ENCODE measurements around the gene FAM236B.
"Not testable (repeated sequence)": the region's sequence is repeated elsewhere in the genome, so short reads cannot be mapped to it uniquely, and the experiment has no call there.

The FAM236B gene

GRCh38 chrX:72782560-72782959 is at the start of gene FAM236B:
Gene FAM236B, minus strand, starts transcription at chrX:72782660. Its CDS starts 100 bp downstream, at chrX:72782560.
- DNase-seq (ENCODE audit: low read depth in 4 of 4, low spot score in 1 of 4): not testable (repeated sequence)

GRCh38 chrX:72830701-72831100 is 48.2 kb upstream of the FAM236B start:
- not testable (repeated sequence) for DNase-seq (ENCODE audit: low read depth in 4 of 4, low spot score in 1 of 4)

- DNase-seq (ENCODE audit: low read depth in 4 of 4, low spot score in 1 of 4): not testable (repeated sequence)
These were observed 25.6 kb upstream of the FAM236B start, which contains the start of gene FAM236D for GRCh38 chrX:72808110-72808509. Gene FAM236D, minus strand, starts transcription at chrX:72808210. Its CDS starts 100 bp downstream, at chrX:72808110.

GRCh38 chrX:72790390-72790789 is 7.9 kb upstream of the FAM236B start:
- DNase-seq (ENCODE audit: low read depth in 4 of 4, low spot score in 1 of 4): peak in 1 of 4 experiments; percentile 0

- DNase-seq (ENCODE audit: low read depth in 4 of 4, low spot score in 1 of 4): not testable (repeated sequence)
These were observed 5.7 kb upstream of the FAM236B start for GRCh38 chrX:72788142-72788541.

- DNase-seq (ENCODE audit: low read depth in 4 of 4, low spot score in 1 of 4): not testable (repeated sequence)
These were observed 1.5 kb upstream of the FAM236B start for GRCh38 chrX:72783964-72784363.

- not testable (repeated sequence) for DNase-seq (ENCODE audit: low read depth in 4 of 4, low spot score in 1 of 4)
These were observed 991 bp upstream of the FAM236B start for GRCh38 chrX:72783365-72783936.

GRCh38 chrX:72778146-72778545 is 4.3 kb downstream of the FAM236B start:
- DNase-seq (ENCODE audit: low read depth in 4 of 4, low spot score in 1 of 4): not testable (repeated sequence)

GRCh38 chrX:72777467-72777790 is 5.0 kb downstream of the FAM236B start:
- not testable (repeated sequence) for DNase-seq (ENCODE audit: low read depth in 4 of 4, low spot score in 1 of 4)

GRCh38 chrX:72776653-72777466 is 5.6 kb downstream of the FAM236B start, which contains the start of gene DMRTC1B:
Gene DMRTC1B, plus strand, starts transcription at chrX:72776890. Its CDS starts 68,246 bp downstream, at chrX:72845136.
- DNase-seq (ENCODE audit: low read depth in 4 of 4, low spot score in 1 of 4): not testable (repeated sequence)

GRCh38 chrX:72760454-72760853 is 22.0 kb downstream of the FAM236B start:
- not testable (repeated sequence) for DNase-seq (ENCODE audit: low read depth in 4 of 4, low spot score in 1 of 4)

GRCh38 chrX:72748545-72748944 is 33.9 kb downstream of the FAM236B start:
- not testable (repeated sequence) for DNase-seq (ENCODE audit: low read depth in 4 of 4, low spot score in 1 of 4)

GRCh38 chrX:72745546-72745945 is 36.9 kb downstream of the FAM236B start:
- not testable (repeated sequence) for DNase-seq (ENCODE audit: low read depth in 4 of 4, low spot score in 1 of 4)

- no peak for DNase-seq (ENCODE audit: low read depth in 4 of 4, low spot score in 1 of 4)
These were observed 46.9 kb downstream of the FAM236B start for GRCh38 chrX:72735561-72735960.

GRCh38 chrX:72733636-72734035 is 48.8 kb downstream of the FAM236B start:
- not testable (repeated sequence) for DNase-seq (ENCODE audit: low read depth in 4 of 4, low spot score in 1 of 4)

Measured in stimulated activated CD4-positive, alpha-beta T cell treated with anti-CD3 and anti-CD28 coated beads, Interleukin-1b, Interleukin-23, amount 100 ng/mL, for 24 hours (primary cell).